Keratinocyte (primary cell): ENCODE results near the gene PGLYRP4.

ENCODE experiments used
- CTCF ChIP-seq, 3 experiments: IDR thresholded peaks in 1 of 3; conservative IDR thresholded peaks in 1 of 3; optimal IDR thresholded peaks in 1 of 3; 2 replicates in 2 of 3; 3 replicates in 1 of 3; pipeline versions ENCODE3 to v1.5.1; 2011; ENCODE audit warnings: low read length in 3 of 3, mild to moderate bottlenecking in 3 of 3, moderate library complexity in 2 of 3, control low read depth in 1 of 3, inconsistent platforms in 1 of 3; ENCODE audit not compliant: insufficient read depth in 2 of 3; ENCODE audit errors: extremely low read depth in 1 of 3
- EZH2 ChIP-seq: IDR thresholded peaks from one replicate; pipeline ENCODE4 v1.6.1; 2012; ENCODE audit warnings: inconsistent platforms, mild to moderate bottlenecking, low read length, moderate library complexity

DNA sequence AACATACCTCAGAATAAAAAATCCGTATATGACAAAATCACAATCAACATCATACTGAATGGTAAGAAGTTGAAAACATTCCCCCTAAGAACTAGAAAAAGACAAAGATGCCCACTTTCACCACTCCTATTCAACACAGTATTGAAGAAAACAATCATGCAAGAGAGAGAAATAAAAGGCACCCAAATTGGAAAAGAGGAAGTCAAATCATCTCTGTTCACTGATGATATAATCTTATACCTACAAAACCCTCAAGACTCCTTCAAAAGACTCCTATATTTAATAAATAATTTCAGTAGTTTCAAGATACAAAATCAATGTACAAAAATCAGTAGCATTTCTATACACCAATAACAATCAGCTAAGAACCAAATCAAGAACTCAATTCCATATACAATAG is 14.7 kb downstream of the PGLYRP4 start:
- TF ChIP-seq CTCF (optimal IDR thresholded peaks at IDR 0.05 in 1 of 3, IDR thresholded peaks at IDR 0.05 in 1 of 3, conservative IDR thresholded peaks at IDR 0.05 in 1 of 3; ENCODE audit: extremely low read depth in 1 of 3, insufficient read depth in 2 of 3, low read length in 3 of 3) (no peak), EZH2 (no peak)
